Progenitor cell of endocrine pancreas (in vitro differentiated cells): ENCODE results near the gene CCDC169. TPM values are rescaled to one million over a fixed set of nuclear protein-coding genes. Genes with fewer than 3 reads are reported as not detected.

Experiments
- DNase-seq: peaks from one replicate; pipeline ENCODE4 v3.0.0; 2021; ENCODE audit warnings: low spot score; ENCODE audit not compliant: unreplicated experiment
- H3K27ac Mint-ChIP-seq: 2 replicates; pipeline ENCODE4 v1.8.0; 2021; ENCODE audit warnings: mild to moderate bottlenecking, moderate library complexity, mixed read lengths
- H3K27me3 Mint-ChIP-seq: 2 replicates; pipeline ENCODE4 v1.8.0; 2021; ENCODE audit warnings: mixed read lengths
- H3K36me3 Mint-ChIP-seq: 2 replicates; pipeline ENCODE4 v1.8.0; 2022; ENCODE audit warnings: mixed read lengths; ENCODE audit not compliant: insufficient read depth
- H3K4me1 Mint-ChIP-seq: 2 replicates; pipeline ENCODE4 v1.8.0; 2021; ENCODE audit warnings: low read depth, mixed read lengths
- H3K4me3 Mint-ChIP-seq: 2 replicates; pipeline ENCODE4 v1.8.0; 2021; ENCODE audit warnings: low read depth, mild to moderate bottlenecking, moderate library complexity, mixed read lengths
- H3K9me3 Mint-ChIP-seq: 2 replicates; pipeline ENCODE4 v1.8.0; 2021; ENCODE audit warnings: low read depth, mixed read lengths
- CTCF ChIP-seq: fragments of 200-600 bp; sonication (generic); IDR thresholded peaks from one replicate; pipeline ENCODE4 v1.5.0; 2021; ENCODE audit warnings: antibody characterized with exemption, mild to moderate bottlenecking; ENCODE audit not compliant: unreplicated experiment
- total RNA-seq: library from RNA; stranded (reverse); gene quantifications from 2 replicates; pipeline ENCODE4 v1.2.1, GENCODE V29; 2021

CCDC169 gene
- total RNA-seq, 1 donor from 2014 or later = 5.8 TPM

GRCh38 chr13:36261976-36262375 is 35.6 kb downstream of the CCDC169 start:
- Mint-ChIP-seq H3K4me1 (peaks cover 5% of the 10 kb centered on the region), H3K9me3 (no peaks in the 10 kb centered on the region), H3K27me3 (no peaks in the 10 kb centered on the region), H3K36me3 (no peaks in the 10 kb centered on the region), H3K27ac (no peak overlapping the region), H3K4me3 (no peak overlapping the region)
- no peak for TF ChIP-seq CTCF
- DNase-seq = no peak

GRCh38 chr13:36261011-36261410 is 36.6 kb downstream of the CCDC169 start:
- Mint-ChIP-seq H3K9me3 (no peaks in the 10 kb centered on the region), H3K4me3 (no peak overlapping the region), H3K27me3 (no peaks in the 10 kb centered on the region), H3K27ac (no peak overlapping the region), H3K36me3 (no peaks in the 10 kb centered on the region), H3K4me1 (peaks cover 5% of the 10 kb centered on the region)
- no peak for TF ChIP-seq CTCF
- DNase-seq = no peak

GRCh38 chr13:36259361-36260137 is 38.1 kb downstream of the CCDC169 start:
- TF ChIP-seq CTCF = no peak
- H3K9me3 Mint-ChIP-seq = no peaks in the 10 kb centered on the region
- H3K4me1 Mint-ChIP-seq = peaks cover 5% of the 10 kb centered on the region
- no peaks in the 10 kb centered on the region for H3K27me3 Mint-ChIP-seq
- DNase-seq = no peak
- no peaks in the 10 kb centered on the region for H3K36me3 Mint-ChIP-seq
- no peak overlapping the region for H3K27ac Mint-ChIP-seq
- H3K4me3 Mint-ChIP-seq = no peak overlapping the region

- Mint-ChIP-seq H3K9me3 (no peaks in the 10 kb centered on the region), H3K4me1 (peaks cover 5% of the 10 kb centered on the region), H3K4me3 (no peak overlapping the region), H3K36me3 (no peaks in the 10 kb centered on the region), H3K27me3 (no peaks in the 10 kb centered on the region), H3K27ac (no peak overlapping the region)
- no peak for DNase-seq
- TF ChIP-seq CTCF = no peak
Measured at GRCh38 chr13:36258831-36259230, 38.8 kb downstream of the CCDC169 start.

GRCh38 chr13:36251526-36251925 is 46.1 kb downstream of the CCDC169 start:
- peaks cover 11% of the 10 kb centered on the region for H3K9me3 Mint-ChIP-seq
- no peak overlapping the region for H3K27ac Mint-ChIP-seq
- peaks cover 10% of the 10 kb centered on the region for H3K36me3 Mint-ChIP-seq
- no peak for TF ChIP-seq CTCF
- H3K27me3 Mint-ChIP-seq = no peaks in the 10 kb centered on the region
- no peak for DNase-seq
- H3K4me1 Mint-ChIP-seq = no peaks in the 10 kb centered on the region
- H3K4me3 Mint-ChIP-seq = no peak overlapping the region
